CD4-positive, alpha-beta T cell treated with Interleukin-2 at 100 ng/mL for 4 hours (primary cell): ENCODE results near the gene FAM107A.
"Not testable (repeated sequence)": the region's sequence is repeated elsewhere in the genome, so short reads cannot be mapped to it uniquely, and the experiment has no call there.

Source experiments
- DNase-seq: peaks from one replicate; pipeline ENCODE4 v3.0.0-alpha.2; 2020; ENCODE audit warnings: low spot score

The FAM107A gene

GRCh38 chr3:58535531-58536500 lies 41.4 kb downstream of the FAM107A start:
- no peak for DNase-seq

GRCh38 chr3:58534592-58535494 lies 42.3 kb downstream of the FAM107A start:
- no peak for DNase-seq

- DNase-seq, result peak; percentile 85
Observed at GRCh38 chr3:58532794-58533220, 44.4 kb downstream of the FAM107A start.

- DNase-seq, result no peak
Observed at GRCh38 chr3:58531956-58532355, 45.2 kb downstream of the FAM107A start.

- no peak for DNase-seq
Observed at GRCh38 chr3:58531555-58531954, 45.6 kb downstream of the FAM107A start.

- DNase-seq, result no peak
Observed at GRCh38 chr3:58530354-58530865, 46.8 kb downstream of the FAM107A start.

GRCh38 chr3:58529516-58530353 lies 47.5 kb downstream of the FAM107A start:
- DNase-seq, result no peak

GRCh38 chr3:58528629-58529028 lies 48.6 kb downstream of the FAM107A start:
- DNase-seq, result no peak

GRCh38 chr3:58527440-58527839 lies 49.8 kb downstream of the FAM107A start:
- DNase-seq, result not testable (repeated sequence)

GRCh38 chr3:58526515-58526957 lies 50.7 kb downstream of the FAM107A start:
- no peak for DNase-seq

GRCh38 chr3:58524326-58524888 lies 52.8 kb downstream of the FAM107A start:
- no peak for DNase-seq

- DNase-seq, result no peak
Observed at GRCh38 chr3:58522759-58523425, 54.3 kb downstream of the FAM107A start.

- no peak for DNase-seq
Observed at GRCh38 chr3:58521917-58522631, 55.1 kb downstream of the FAM107A start.

- no peak for DNase-seq
Observed at GRCh38 chr3:58521336-58521670, 55.9 kb downstream of the FAM107A start.

GRCh38 chr3:58520403-58521335 lies 56.5 kb downstream of the FAM107A start:
- no peak for DNase-seq

- DNase-seq, result no peak
Observed at GRCh38 chr3:58519668-58520402, 57.4 kb downstream of the FAM107A start.

- no peak for DNase-seq
Observed at GRCh38 chr3:58518291-58518789, 58.9 kb downstream of the FAM107A start.

- no peak for DNase-seq
Observed at GRCh38 chr3:58514405-58514804, 62.8 kb downstream of the FAM107A start.
